Natural killer cell (primary cell): ENCODE results near the gene DDX4. TPM values are rescaled to one million over a fixed set of nuclear protein-coding genes. Genes with fewer than 3 reads are reported as not detected.

Source experiments
- ATAC-seq, 3 donors: fragments of 150-1000 bp in 2 of 3; fragments of 200-7000 bp in 1 of 3; cut with Tn5 transposase; 1 replicate in 1 of 3; 2 replicates in 2 of 3; pipeline ENCODE4 v1.10.0; 2021; ENCODE audit warnings: mild to moderate bottlenecking in 2 of 3, moderate library complexity in 2 of 3
- DNase-seq, 2 donors: peaks; one replicate each; pipeline versions ENCODE4 v3.0.0 to v3.0.0-alpha.2; 2013 to 2021; ENCODE audit warnings: mixed read lengths in 1 of 2
- H3K27ac ChIP-seq: one replicate; pipeline ENCODE4 v1.5.1; 2013; ENCODE audit warnings: mild to moderate bottlenecking, low read length
- H3K27me3 ChIP-seq: one replicate; pipeline ENCODE4 v1.6.1; 2013; ENCODE audit warnings: low read length; ENCODE audit not compliant: control insufficient read depth, insufficient read depth
- H3K36me3 ChIP-seq: one replicate; pipeline ENCODE4 v1.6.1; 2013; ENCODE audit warnings: low read length; ENCODE audit not compliant: control insufficient read depth, insufficient read depth
- H3K4me1 ChIP-seq: one replicate; pipeline ENCODE4 v1.6.1; 2013; ENCODE audit warnings: low read length; ENCODE audit not compliant: control insufficient read depth, insufficient read depth
- H3K4me3 ChIP-seq: one replicate; pipeline ENCODE4 v1.5.1; 2013; ENCODE audit warnings: low read length
- H3K9me3 ChIP-seq: one replicate; pipeline ENCODE4 v1.6.1; 2013; ENCODE audit warnings: low read length; ENCODE audit not compliant: control insufficient read depth, insufficient read depth
- H3K27ac Mint-ChIP-seq, 2 donors: one replicate each; pipeline ENCODE4 v1.8.0; 2022; ENCODE audit warnings: mild to moderate bottlenecking in 2 of 2, mixed read lengths in 2 of 2, moderate library complexity in 1 of 2
- H3K27me3 Mint-ChIP-seq, 2 donors: one replicate each; pipeline ENCODE4 v1.8.0; 2022; ENCODE audit warnings: low read depth in 2 of 2, mixed read lengths in 2 of 2
- H3K36me3 Mint-ChIP-seq: one replicate; pipeline ENCODE4 v1.8.0; 2022; ENCODE audit warnings: mixed read lengths
- H3K4me1 Mint-ChIP-seq, 2 donors: one replicate each; pipeline ENCODE4 v1.8.0; 2022; ENCODE audit warnings: mixed read lengths in 2 of 2
- H3K4me3 Mint-ChIP-seq: one replicate; pipeline ENCODE4 v1.8.0; 2022; ENCODE audit warnings: mild to moderate bottlenecking, moderate library complexity, mixed read lengths
- H3K9me3 Mint-ChIP-seq, 2 donors: one replicate each; pipeline ENCODE4 v1.8.0; 2022; ENCODE audit warnings: mixed read lengths in 2 of 2
- WGBS: methylation state at CpG from one replicate; pipeline ENCODE4 v1.1.7; 2013; ENCODE audit warnings: missing lambda C conversion rate; ENCODE audit not compliant: insufficient coverage; 5-methylcytosine and 5-hydroxymethylcytosine counted together
- intact Hi-C: fragments of 100-400 bp; cut with micrococcal nuclease; formaldehyde crosslinking; loops from one replicate; pipeline ENCODE4 v1.14.2; 2022
- total RNA-seq, 4 donors: library from RNA; stranded (reverse); fragments of 120-200 nt in 1 of 4; gene quantifications; one replicate each; pipeline versions ENCODE4 v1.2.3 to v1.2.4, GENCODE V29; 2013 to 2022
- TF ChIP-seq, protein P1 (sequence below): fragments of 200-600 bp; IDR thresholded peaks from one replicate; pipeline ENCODE4 v1.8.0; 2022; ENCODE audit warnings: antibody characterized with exemption

The DDX4 gene
- total RNA-seq, result not detected
- total RNA-seq (2013), result not detected

DNA sequence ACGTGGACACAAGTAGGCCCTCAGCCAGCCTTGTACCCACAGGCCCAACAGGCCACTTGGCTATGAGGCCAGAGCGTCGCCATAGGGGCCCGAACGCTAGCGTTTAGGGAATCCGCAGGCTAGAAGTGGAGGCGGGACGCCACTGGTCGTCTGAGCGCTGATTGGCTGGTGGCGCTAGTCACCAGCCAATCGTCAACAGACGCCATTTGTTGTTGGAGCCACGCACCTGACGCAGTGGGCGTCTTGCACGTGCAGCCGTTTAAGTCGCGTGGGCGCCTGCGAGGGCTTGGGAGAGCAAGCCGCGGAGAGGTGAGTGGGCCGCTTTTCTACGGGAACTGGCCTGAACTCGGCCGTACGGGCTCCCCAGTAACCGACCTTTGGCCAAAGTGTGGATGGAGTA lies at the start of gene DDX4:
Gene DDX4 (plus strand): TSS at position 269 of the 400 bp plus-strand sequence. CDS start 903 bp downstream, outside the sequence.
- ATAC-seq, result no peak
- no peak within 1 kb of the TSS for H3K4me3 ChIP-seq
- no peak within 1 kb of the TSS for H3K27ac ChIP-seq
- Mint-ChIP-seq H3K36me3 (no peaks in the 10 kb centered on the region), H3K4me1 (no peaks in the 10 kb centered on the region), H3K4me3 (no peak within 1 kb of the TSS), H3K27me3 (peaks cover 10 to 14% of the 10 kb centered on the region in 2 donors), H3K27ac (no peak within 1 kb of the TSS), H3K9me3 (no peaks in the 10 kb centered on the region)
- no peaks in the 10 kb centered on the region for H3K27me3 ChIP-seq
- H3K4me1 ChIP-seq, result no peaks in the 10 kb centered on the region
- DNase-seq, result no peak
- intact Hi-C loops, result no loop called here
- TF ChIP-seq, protein P1, sequence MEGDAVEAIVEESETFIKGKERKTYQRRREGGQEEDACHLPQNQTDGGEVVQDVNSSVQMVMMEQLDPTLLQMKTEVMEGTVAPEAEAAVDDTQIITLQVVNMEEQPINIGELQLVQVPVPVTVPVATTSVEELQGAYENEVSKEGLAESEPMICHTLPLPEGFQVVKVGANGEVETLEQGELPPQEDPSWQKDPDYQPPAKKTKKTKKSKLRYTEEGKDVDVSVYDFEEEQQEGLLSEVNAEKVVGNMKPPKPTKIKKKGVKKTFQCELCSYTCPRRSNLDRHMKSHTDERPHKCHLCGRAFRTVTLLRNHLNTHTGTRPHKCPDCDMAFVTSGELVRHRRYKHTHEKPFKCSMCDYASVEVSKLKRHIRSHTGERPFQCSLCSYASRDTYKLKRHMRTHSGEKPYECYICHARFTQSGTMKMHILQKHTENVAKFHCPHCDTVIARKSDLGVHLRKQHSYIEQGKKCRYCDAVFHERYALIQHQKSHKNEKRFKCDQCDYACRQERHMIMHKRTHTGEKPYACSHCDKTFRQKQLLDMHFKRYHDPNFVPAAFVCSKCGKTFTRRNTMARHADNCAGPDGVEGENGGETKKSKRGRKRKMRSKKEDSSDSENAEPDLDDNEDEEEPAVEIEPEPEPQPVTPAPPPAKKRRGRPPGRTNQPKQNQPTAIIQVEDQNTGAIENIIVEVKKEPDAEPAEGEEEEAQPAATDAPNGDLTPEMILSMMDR, result no peak
- 98% methylated on average over 31 of the region's 31 CpGs for WGBS
- no peaks in the 10 kb centered on the region for H3K9me3 ChIP-seq
- H3K36me3 ChIP-seq, result no peaks in the 10 kb centered on the region

DNA sequence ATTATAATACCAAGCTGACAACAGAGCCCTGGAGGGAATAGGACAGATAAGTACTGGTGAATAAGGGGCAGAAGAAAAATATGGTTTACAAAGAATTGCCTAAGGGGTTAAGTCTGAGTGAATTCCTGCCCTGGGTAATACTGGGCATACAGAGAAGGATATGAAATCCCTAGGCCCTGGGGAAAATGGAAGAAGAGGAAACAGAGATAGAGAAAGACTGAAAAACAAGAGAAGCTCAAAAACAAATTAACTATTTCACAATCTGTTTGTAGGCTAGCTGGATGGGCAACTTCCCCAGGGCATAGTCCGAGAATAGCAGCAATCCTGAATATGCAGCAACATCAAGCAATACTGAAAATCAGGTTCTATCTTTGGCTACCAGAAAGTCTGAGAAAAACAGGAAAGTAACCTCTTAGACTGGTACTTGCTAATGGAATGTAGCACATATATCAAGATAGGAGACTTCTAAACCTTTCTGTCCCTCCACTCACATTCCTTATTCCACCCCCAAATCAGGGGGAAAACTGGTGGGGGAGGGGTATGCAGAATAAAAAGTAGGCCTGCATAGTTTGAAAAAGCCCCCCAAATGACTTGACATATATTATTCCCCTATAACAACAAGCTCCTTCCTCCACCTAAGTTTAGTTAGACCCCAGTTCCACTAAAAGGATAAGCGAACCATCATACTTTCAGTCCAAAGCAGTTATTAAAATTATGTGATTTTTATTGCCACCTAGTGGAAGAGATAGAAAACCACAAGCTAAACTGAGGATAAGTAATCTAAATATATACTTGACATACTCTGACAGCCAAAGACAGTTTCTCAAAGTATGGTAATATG lies 46.4 kb upstream of the DDX4 start:
- peak in 2 of 3 donors; percentile 48 to 49 for ATAC-seq
- Mint-ChIP-seq H3K27ac (no peak overlapping the region), H3K4me3 (no peak overlapping the region), H3K9me3 (no peaks in the 10 kb centered on the region), H3K27me3 (no peaks in the 10 kb centered on the region), H3K36me3 (no peaks in the 10 kb centered on the region), H3K4me1 (peaks cover 0 to 5% of the 10 kb centered on the region in 2 donors)
- intact Hi-C loops, result loop anchor here (2.0 to 5.0 kb wide), 2 partner anchors 347 to 519 kb away; partner anchors contain the start of gene CDC20B
- TF ChIP-seq, protein P1, result peak; percentile 74
- H3K9me3 ChIP-seq, result no peaks in the 10 kb centered on the region
- no peak overlapping the region for H3K27ac ChIP-seq
- H3K4me1 ChIP-seq, result no peaks in the 10 kb centered on the region
- no peak overlapping the region for H3K4me3 ChIP-seq
- no peaks in the 10 kb centered on the region for H3K27me3 ChIP-seq
- peak in 1 of 2 donors; percentile 51 for DNase-seq
- H3K36me3 ChIP-seq, result peaks cover 3% of the 10 kb centered on the region
- 89% methylated on average over 1 of the region's 2 CpGs for WGBS

DNA sequence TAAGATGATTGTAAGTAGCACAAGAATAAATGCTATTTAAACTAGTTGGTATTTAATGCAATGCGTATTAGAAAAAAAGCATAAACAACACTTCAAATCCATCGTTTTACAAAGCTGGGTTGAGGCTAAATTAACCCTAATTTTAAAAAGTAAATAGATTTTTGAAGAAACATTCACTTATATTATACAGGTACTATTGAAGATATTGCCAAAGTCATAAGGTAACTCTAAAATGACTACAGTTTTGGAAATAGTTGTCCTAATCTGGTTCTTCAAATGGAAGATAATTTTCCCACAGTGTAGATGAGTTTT lies 45.8 kb upstream of the DDX4 start:
- Mint-ChIP-seq H3K4me3 (no peak overlapping the region), H3K27ac (no peak overlapping the region), H3K27me3 (no peaks in the 10 kb centered on the region), H3K9me3 (no peaks in the 10 kb centered on the region), H3K4me1 (peaks cover 0 to 5% of the 10 kb centered on the region in 2 donors), H3K36me3 (no peaks in the 10 kb centered on the region)
- no CpG with 5 or more reads among the region's 2 CpGs for WGBS
- intact Hi-C loops, result loop anchor here (2.0 to 5.0 kb wide), 2 partner anchors 347 to 520 kb away; partner anchors contain the start of gene CDC20B
- DNase-seq, result no peak
- Histone ChIP-seq H3K27me3 (no peaks in the 10 kb centered on the region), H3K36me3 (peaks cover 3% of the 10 kb centered on the region), H3K4me1 (no peaks in the 10 kb centered on the region), H3K27ac (no peak overlapping the region), H3K9me3 (no peaks in the 10 kb centered on the region), H3K4me3 (no peak overlapping the region)
- no peak for ATAC-seq
- TF ChIP-seq, protein P1, result peak; percentile 44
